ENCODE measurements around the gene C22orf23. TPM values are rescaled to one million over a fixed set of nuclear protein-coding genes. Genes with fewer than 3 reads are reported as not detected.
"Not testable (repeated sequence)": the region's sequence is repeated elsewhere in the genome, so short reads cannot be mapped to it uniquely, and the experiment has no call there.

Gene C22orf23
- total RNA-seq, 2 experiments from 2014 or later = not detected

DNA sequence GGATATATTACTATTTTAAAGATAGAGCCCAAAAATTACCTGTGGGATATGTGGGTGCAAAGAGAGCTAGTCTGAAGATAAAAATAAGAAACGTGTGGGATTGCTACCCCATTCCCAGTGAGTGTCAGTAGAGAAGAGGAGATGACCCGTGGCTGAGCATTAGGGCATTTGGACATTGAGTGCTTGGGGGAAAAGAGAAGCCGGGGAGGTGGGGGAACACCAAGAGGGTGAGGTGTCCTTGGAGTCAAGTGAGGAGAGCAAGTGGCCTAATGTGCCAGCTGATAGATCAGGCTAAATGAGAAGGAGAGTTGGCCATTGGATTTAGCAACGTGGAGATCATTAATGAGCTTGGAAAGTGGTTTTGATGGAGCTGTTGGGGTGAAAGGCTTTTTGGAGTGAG is 1.3 kb upstream of the C22orf23 start:
- Mint-ChIP-seq H3K4me3 (peak overlapping the region; percentile 97), H3K27ac (no peak overlapping the region), H3K36me3 (ENCODE audit: low read depth) (peaks cover 28% of the 10 kb centered on the region), H3K4me1 (ENCODE audit: low read depth) (peaks cover 30% of the 10 kb centered on the region), H3K9me3 (no peaks in the 10 kb centered on the region), H3K27me3 (peaks cover 14% of the 10 kb centered on the region)
- intact Hi-C loops (cut with micrococcal nuclease) = no loop called here
- TF ChIP-seq, protein P1, sequence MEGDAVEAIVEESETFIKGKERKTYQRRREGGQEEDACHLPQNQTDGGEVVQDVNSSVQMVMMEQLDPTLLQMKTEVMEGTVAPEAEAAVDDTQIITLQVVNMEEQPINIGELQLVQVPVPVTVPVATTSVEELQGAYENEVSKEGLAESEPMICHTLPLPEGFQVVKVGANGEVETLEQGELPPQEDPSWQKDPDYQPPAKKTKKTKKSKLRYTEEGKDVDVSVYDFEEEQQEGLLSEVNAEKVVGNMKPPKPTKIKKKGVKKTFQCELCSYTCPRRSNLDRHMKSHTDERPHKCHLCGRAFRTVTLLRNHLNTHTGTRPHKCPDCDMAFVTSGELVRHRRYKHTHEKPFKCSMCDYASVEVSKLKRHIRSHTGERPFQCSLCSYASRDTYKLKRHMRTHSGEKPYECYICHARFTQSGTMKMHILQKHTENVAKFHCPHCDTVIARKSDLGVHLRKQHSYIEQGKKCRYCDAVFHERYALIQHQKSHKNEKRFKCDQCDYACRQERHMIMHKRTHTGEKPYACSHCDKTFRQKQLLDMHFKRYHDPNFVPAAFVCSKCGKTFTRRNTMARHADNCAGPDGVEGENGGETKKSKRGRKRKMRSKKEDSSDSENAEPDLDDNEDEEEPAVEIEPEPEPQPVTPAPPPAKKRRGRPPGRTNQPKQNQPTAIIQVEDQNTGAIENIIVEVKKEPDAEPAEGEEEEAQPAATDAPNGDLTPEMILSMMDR (IDR thresholded peaks at IDR 0.05) = no peak
- POLR2A ChIA-PET = interaction anchor here (1.3 kb wide), 2 partner anchors 21 to 49 kb away, joined by 4 read pairs; partner anchors contain the start of gene MICALL1
- DNase-seq = no peak
- CTCF ChIA-PET = interaction anchor here (1.0 to 2.7 kb wide), 9 partner anchors 8 to 141 kb away, joined by 3 to 31 read pairs (median 4); partner anchors contain the start of gene MICALL1
- no peak for ATAC-seq

DNA sequence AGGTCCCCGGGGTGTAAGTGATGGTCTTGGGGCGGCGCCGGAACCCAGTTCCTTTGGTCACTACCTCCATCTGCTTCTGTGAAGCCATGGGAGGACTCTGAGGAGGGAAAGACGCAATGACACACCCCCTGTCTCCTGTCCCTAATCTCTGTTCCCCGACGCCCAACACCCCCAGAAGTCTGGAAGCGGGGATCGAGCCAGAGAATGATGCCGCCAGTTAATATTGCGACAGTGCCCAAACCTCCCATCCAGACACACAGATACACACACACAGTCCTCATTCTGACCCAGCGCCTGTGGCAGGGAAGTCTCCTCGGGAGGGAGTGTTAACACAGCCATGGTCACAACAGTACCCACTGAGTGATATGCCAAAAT is 352 bp downstream of the C22orf23 start:
- H3K4me3 Mint-ChIP-seq = peak overlapping the region; percentile 97
- DNase-seq = no peak
- CTCF ChIA-PET = interaction anchor here (0.6 to 2.7 kb wide), 7 partner anchors 9 to 135 kb away, joined by 3 to 31 read pairs (median 4); partner anchors contain the start of gene MICALL1
- H3K27me3 Mint-ChIP-seq = peaks cover 14% of the 10 kb centered on the region
- TF ChIP-seq, protein P1 (IDR thresholded peaks at IDR 0.05) = no peak
- peaks cover 28% of the 10 kb centered on the region for H3K4me1 Mint-ChIP-seq (ENCODE audit: low read depth)
- peaks cover 15% of the 10 kb centered on the region for H3K36me3 Mint-ChIP-seq (ENCODE audit: low read depth)
- intact Hi-C loops (cut with micrococcal nuclease) = no loop called here
- H3K27ac Mint-ChIP-seq = peak overlapping the region; percentile 97
- no peaks in the 10 kb centered on the region for H3K9me3 Mint-ChIP-seq
- POLR2A ChIA-PET = no interaction called here
- no peak for ATAC-seq

DNA sequence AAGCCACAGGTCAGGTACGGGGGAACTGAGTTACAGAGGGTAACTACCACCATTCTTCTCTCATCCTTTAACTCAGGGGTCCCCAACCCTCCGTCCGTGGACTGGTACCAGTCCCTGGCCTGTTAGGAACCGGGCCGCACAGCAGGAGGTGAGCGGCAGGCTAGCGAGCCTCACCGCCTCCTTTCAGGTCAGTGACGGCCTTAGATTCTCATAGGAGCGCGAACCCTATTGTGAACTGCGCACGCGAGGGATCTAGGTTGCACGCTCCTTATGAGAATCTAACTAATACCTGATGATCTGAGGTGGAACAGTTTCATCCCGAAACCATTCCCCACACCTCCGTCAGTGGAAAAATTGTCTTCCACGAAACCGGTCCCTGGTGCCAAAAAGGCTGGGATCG is 772 bp downstream of the C22orf23 start:
- intact Hi-C loops (cut with micrococcal nuclease); H3K27ac Mint-ChIP-seq; DNase-seq; ATAC-seq; H3K9me3 Mint-ChIP-seq: not testable (repeated sequence)
- ChIA-PET CTCF (interaction anchor here (0.6 to 1.8 kb wide), 4 partner anchors 18 to 89 kb away, joined by 3 to 7 read pairs (median 4); partner anchors contain the start of gene MICALL1), POLR2A (interaction anchor here (0.6 kb wide), 1 partner anchor 45 kb away, joined by 3 read pairs; no protein-coding TSS in a partner anchor)
- peaks cover 14% of the 10 kb centered on the region for H3K27me3 Mint-ChIP-seq
- peaks cover 13% of the 10 kb centered on the region for H3K36me3 Mint-ChIP-seq (ENCODE audit: low read depth)
- H3K4me1 Mint-ChIP-seq (ENCODE audit: low read depth) = peaks cover 26% of the 10 kb centered on the region
- H3K4me3 Mint-ChIP-seq = peak overlapping the region; percentile 97

DNA sequence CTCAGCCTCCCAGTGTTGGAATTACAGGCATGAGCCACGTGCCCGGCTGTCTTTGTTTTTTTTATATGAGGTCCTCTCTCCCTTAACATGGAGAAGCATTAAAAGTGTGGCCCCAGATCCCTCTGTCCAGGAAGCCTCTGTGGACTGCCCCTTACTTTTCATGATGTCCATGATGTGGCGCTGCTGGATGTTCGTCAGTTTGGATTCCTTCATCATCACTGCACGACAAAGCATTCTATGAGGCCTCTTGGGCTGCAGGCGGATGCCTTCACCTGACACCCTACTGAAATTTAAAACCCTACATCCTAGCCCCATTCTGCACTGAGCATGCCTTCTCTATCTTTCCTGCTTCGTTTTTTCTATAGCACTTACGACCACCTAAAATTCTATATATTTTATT is 2.1 kb downstream of the C22orf23 start:
- ChIA-PET CTCF (interaction anchor here (1.2 kb wide), 1 partner anchor 17 kb away, joined by 4 read pairs; no protein-coding TSS in a partner anchor), POLR2A (no interaction called here)
- intact Hi-C loops (cut with micrococcal nuclease) = no loop called here
- H3K4me1 Mint-ChIP-seq (ENCODE audit: low read depth) = peaks cover 18% of the 10 kb centered on the region
- DNase-seq = no peak
- H3K4me3 Mint-ChIP-seq = no peak overlapping the region
- TF ChIP-seq, protein P1 (IDR thresholded peaks at IDR 0.05) = no peak
- no peaks in the 10 kb centered on the region for H3K9me3 Mint-ChIP-seq
- peaks cover 5% of the 10 kb centered on the region for H3K36me3 Mint-ChIP-seq (ENCODE audit: low read depth)
- H3K27ac Mint-ChIP-seq = no peak overlapping the region
- peaks cover 14% of the 10 kb centered on the region for H3K27me3 Mint-ChIP-seq
- no peak for ATAC-seq

DNA sequence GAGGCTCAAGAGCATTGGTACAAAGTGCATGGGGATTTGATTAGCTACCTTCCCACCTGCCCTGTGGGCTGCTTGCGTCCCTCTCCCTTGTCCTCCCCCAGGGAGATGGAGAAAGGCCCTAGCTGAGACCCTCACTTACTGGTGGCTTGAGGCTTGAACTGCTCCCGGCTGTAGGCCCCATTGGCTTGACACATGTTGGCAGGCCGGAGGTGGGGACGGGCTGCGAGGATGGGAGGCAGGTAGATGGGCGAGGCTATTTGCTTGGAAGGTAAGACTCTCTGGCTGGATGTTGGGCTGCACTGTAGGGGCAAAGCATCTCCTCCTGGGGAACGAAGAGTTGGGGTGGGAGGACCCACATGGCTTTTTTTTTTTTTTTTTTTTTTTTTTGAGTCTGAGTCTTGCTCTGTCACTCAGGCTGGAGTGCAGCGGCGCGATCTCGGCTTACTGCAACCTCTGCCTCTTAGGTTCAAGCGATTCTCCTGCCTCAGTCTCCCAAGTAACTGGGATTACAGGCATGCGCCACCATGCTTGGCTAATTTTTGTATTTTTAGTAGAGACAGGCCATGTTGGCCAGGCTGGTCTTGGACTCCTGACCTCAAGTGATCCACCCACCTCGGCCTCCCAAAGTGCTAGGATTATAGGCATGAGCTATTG is 6.1 kb downstream of the C22orf23 start:
- H3K4me1 Mint-ChIP-seq (ENCODE audit: low read depth); CTCF ChIA-PET; H3K27ac Mint-ChIP-seq; H3K4me3 Mint-ChIP-seq; H3K27me3 Mint-ChIP-seq; H3K9me3 Mint-ChIP-seq; intact Hi-C loops (cut with micrococcal nuclease); ATAC-seq; DNase-seq; H3K36me3 Mint-ChIP-seq (ENCODE audit: low read depth): not testable (repeated sequence)
- POLR2A ChIA-PET = interaction anchor here (0.6 kb wide), 1 partner anchor 271 kb away, joined by 4 read pairs; no protein-coding TSS in a partner anchor

DNA sequence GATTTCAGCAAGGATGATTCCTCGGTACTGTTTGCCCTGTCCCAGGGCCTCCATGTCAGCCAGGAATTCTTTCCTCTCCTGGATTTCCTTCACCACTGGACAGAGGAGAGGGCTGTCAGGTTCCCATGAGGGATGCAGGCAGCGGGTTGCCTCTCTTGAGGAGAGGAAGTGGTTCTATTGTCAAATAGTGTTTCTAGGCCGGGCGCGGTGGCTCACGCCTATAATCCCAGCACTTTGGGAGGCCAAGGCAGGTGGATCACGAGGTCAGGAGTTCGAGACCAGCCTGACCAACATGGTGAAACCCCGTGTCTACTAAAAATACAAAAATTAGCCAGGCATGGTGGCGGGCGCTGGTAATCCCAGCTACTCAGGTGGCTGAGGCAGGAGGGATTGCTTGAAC is 9.0 kb downstream of the C22orf23 start:
- H3K4me1 Mint-ChIP-seq (ENCODE audit: low read depth); ATAC-seq: not testable (repeated sequence)

More for the DNA sequence above, 9.0 kb downstream of the C22orf23 start:
- H3K4me3 Mint-ChIP-seq; POLR2A ChIA-PET; H3K27me3 Mint-ChIP-seq; H3K9me3 Mint-ChIP-seq; H3K27ac Mint-ChIP-seq; intact Hi-C loops (cut with micrococcal nuclease); DNase-seq; H3K36me3 Mint-ChIP-seq (ENCODE audit: low read depth): not testable (repeated sequence)
- CTCF ChIA-PET = interaction anchor here (2.5 kb wide), 1 partner anchor 21 kb away, joined by 6 read pairs; no protein-coding TSS in a partner anchor

All from activated CD8-positive, alpha-beta T cell treated with anti-CD3 and anti-CD28 coated beads for 36 hours (primary cell).